Endometrium (tissue), 2 donors: ENCODE results near the gene DPPA3.
"Not testable (repeated sequence)": the region's sequence is repeated elsewhere in the genome, so short reads cannot be mapped to it uniquely, and the experiment has no call there.

Experiments used
- FAIRE-seq: peaks from 2 replicates; lab custom pipeline; 2012; peaks lifted over from hg19 to GRCh38; lab: Jason Lieb, UNC
- donor health status: control.
- donor health status: control.

DPPA3 gene

GRCh38 chr12:7730984-7731383 lies 19.8 kb downstream of the DPPA3 start:
- FAIRE-seq: not testable (repeated sequence)

GRCh38 chr12:7731486-7731885 lies 20.3 kb downstream of the DPPA3 start:
- no peak for FAIRE-seq

GRCh38 chr12:7732993-7733392 lies 21.8 kb downstream of the DPPA3 start:
- no peak for FAIRE-seq

GRCh38 chr12:7747246-7747645 lies 36.0 kb downstream of the DPPA3 start, which contains the start of gene CLEC4C:
TSS of gene CLEC4C (minus strand) at chr12:7747375. CDS start at chr12:7747348, 27 bp downstream.
- no peak for FAIRE-seq

GRCh38 chr12:7748852-7749251 lies 37.6 kb downstream of the DPPA3 start:
- no peak for FAIRE-seq

GRCh38 chr12:7749442-7749841 lies 38.2 kb downstream of the DPPA3 start:
- no peak for FAIRE-seq

- FAIRE-seq: no peak
These were observed 39.1 kb downstream of the DPPA3 start for GRCh38 chr12:7750350-7750749.

- no peak for FAIRE-seq
These were observed 40.2 kb downstream of the DPPA3 start for GRCh38 chr12:7751394-7751793.

GRCh38 chr12:7751941-7752922 lies 41.0 kb downstream of the DPPA3 start:
- FAIRE-seq: not testable (repeated sequence)

GRCh38 chr12:7755668-7756067 lies 44.4 kb downstream of the DPPA3 start:
- not testable (repeated sequence) for FAIRE-seq

- no peak for FAIRE-seq
These were observed 45.8 kb downstream of the DPPA3 start for GRCh38 chr12:7756993-7757392.

- FAIRE-seq: no peak
These were observed 47.5 kb downstream of the DPPA3 start for GRCh38 chr12:7758766-7759140.
